ENCODE data around the gene POGZ.

DNA sequence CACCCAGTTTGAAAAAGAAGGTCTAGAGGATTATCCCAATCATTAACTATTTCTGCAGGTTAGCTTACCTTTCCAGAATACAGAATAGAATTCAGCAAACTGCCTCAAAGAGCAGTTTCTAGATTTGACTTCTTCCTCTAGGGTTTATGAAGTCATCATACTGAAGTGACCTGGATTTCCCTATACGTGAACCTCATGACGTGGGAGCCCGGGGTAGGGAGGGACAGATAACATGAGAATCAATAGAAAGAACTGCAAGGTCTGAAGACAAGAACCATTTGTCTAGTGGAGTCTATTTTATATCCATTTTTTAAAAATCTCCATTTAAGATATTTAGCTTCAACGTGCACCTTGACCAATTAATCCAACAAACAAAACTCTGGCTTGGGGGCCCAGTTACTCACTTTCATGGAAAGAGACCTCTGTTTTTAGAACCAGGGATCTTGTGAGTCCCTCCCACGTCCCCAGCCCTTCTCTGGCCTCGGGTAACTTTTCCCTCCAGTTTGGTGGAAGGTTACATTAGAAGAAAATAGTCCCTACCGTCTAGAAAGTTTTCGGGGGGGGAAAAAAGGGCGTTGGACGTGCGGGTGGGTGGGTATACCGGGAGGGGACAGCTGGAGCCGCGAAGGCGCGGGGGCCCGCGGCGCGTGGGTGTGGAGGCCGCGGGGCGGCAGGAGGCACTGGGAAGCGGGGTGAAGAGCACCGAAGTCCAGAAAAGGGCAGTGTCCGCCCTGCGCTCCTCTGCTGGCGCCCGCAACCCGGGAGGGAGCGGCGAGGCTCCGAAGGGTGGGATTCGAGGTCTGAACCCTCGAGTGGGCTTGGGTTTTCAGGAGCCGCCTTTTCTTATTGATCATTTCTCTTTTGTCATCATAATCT is 13.8 kb upstream of the POGZ start:
- no peak for TF ChIP-seq TARDBP (CRISPR knock-in tag; IDR thresholded peaks at IDR 0.05)
- TF ChIP-seq, protein P1, sequence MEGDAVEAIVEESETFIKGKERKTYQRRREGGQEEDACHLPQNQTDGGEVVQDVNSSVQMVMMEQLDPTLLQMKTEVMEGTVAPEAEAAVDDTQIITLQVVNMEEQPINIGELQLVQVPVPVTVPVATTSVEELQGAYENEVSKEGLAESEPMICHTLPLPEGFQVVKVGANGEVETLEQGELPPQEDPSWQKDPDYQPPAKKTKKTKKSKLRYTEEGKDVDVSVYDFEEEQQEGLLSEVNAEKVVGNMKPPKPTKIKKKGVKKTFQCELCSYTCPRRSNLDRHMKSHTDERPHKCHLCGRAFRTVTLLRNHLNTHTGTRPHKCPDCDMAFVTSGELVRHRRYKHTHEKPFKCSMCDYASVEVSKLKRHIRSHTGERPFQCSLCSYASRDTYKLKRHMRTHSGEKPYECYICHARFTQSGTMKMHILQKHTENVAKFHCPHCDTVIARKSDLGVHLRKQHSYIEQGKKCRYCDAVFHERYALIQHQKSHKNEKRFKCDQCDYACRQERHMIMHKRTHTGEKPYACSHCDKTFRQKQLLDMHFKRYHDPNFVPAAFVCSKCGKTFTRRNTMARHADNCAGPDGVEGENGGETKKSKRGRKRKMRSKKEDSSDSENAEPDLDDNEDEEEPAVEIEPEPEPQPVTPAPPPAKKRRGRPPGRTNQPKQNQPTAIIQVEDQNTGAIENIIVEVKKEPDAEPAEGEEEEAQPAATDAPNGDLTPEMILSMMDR (CRISPR knock-in tag; IDR thresholded peaks at IDR 0.05): no peak

Data from HepG2 (cell line).